Measurements from ENCODE around the gene TIE1.
"Not testable (repeated sequence)": the region's sequence is repeated elsewhere in the genome, so short reads cannot be mapped to it uniquely, and the experiment has no call there.

Gene TIE1

GRCh38 chr1:43367026-43367903 lies 66.5 kb downstream of the TIE1 start:
- peak overlapping the region; percentile 97 for H3K27ac ChIP-seq
- TF ChIP-seq CTCF (conservative IDR thresholded peaks at IDR 0.05), result no peak
- TF ChIP-seq ZFX (IDR thresholded peaks at IDR 0.05), result peak; percentile 54; the same call in 1 of the 2 replicates

- peak within 1 kb of the TSS; percentile 97 for H3K27ac ChIP-seq
- TF ChIP-seq ZFX (IDR thresholded peaks at IDR 0.05), result peak; percentile 93
- TF ChIP-seq CTCF (conservative IDR thresholded peaks at IDR 0.05), result no peak; the same call in 1 of the 2 replicates
Measured at GRCh38 chr1:43367904-43368645, 67.3 kb downstream of the TIE1 start, which contains the start of gene ELOVL1. Gene ELOVL1 (minus strand): TSS chr1:43368011. CDS start chr1:43365609, 2,402 bp downstream.

GRCh38 chr1:43368646-43369020 lies 67.9 kb downstream of the TIE1 start:
- H3K27ac ChIP-seq, result peak overlapping the region; percentile 97
- no peak for TF ChIP-seq ZFX (IDR thresholded peaks at IDR 0.05)

- not testable (repeated sequence) for H3K27ac ChIP-seq
Measured at GRCh38 chr1:43369779-43370178, 69.0 kb downstream of the TIE1 start.

- no peak overlapping the region for H3K27ac ChIP-seq
- no peak for TF ChIP-seq CTCF (conservative IDR thresholded peaks at IDR 0.05)
- no peak for TF ChIP-seq ZFX (IDR thresholded peaks at IDR 0.05)
Measured at GRCh38 chr1:43370564-43370963, 69.8 kb downstream of the TIE1 start.

GRCh38 chr1:43372172-43372571 lies 71.4 kb downstream of the TIE1 start:
- TF ChIP-seq CTCF (conservative IDR thresholded peaks at IDR 0.05) (no peak), ZFX (IDR thresholded peaks at IDR 0.05) (no peak)
- no peak overlapping the region for H3K27ac ChIP-seq

Data from C4-2B (cell line).